Stomach (tissue), 9 donors: ENCODE results near the gene FOXN3. TPM values are rescaled to one million over a fixed set of nuclear protein-coding genes. Genes with fewer than 3 reads are reported as not detected.

Experiments used
- DNase-seq, 2 donors: peaks; one replicate each; pipeline versions ENCODE4 v3.0.0 to v3.0.0-alpha.2; 2013 to 2019
- H3K27ac ChIP-seq, 5 donors: fragments of 200-600 bp in 4 of 5; sonication (generic) in 4 of 5; one replicate each; pipeline ENCODE4 v1.5.1; 2013 to 2019; ENCODE audit warnings: mild to moderate bottlenecking in 1 of 5, moderate library complexity in 1 of 5
- H3K27me3 ChIP-seq, 3 donors: fragments of 200-600 bp; sonication (generic); one replicate each; pipeline ENCODE4 v1.5.1; 2017 to 2019; ENCODE audit warnings: mixed run types in 1 of 3
- H3K36me3 ChIP-seq, 4 donors: fragments of 200-600 bp; sonication (generic); 1 replicate in 3 of 4; 2 replicates in 1 of 4; pipeline ENCODE4 v1.5.1; 2016 to 2019
- H3K4me1 ChIP-seq, 4 donors: fragments of 200-600 bp; sonication (generic); one replicate each; pipeline ENCODE4 v1.5.1; 2016 to 2019
- H3K4me3 ChIP-seq, 4 donors: fragments of 200-600 bp; sonication (generic) in 3 of 4; one replicate each; pipeline ENCODE4 v1.5.1; 2016 to 2019; ENCODE audit warnings: mild to moderate bottlenecking in 1 of 4
- H3K9me3 ChIP-seq, 4 donors: fragments of 200-600 bp; sonication (generic); one replicate each; pipeline ENCODE4 v1.5.1; 2016 to 2019
- CTCF ChIP-seq, 7 experiments: fragments of 450-650 bp in 4 of 7; fragments of 200-600 bp in 3 of 7; sonication (generic) in 3 of 7; IDR thresholded peaks; one replicate each; pipeline ENCODE4 v1.5.1; 2016 to 2019; ENCODE audit warnings: antibody characterized with exemption in 7 of 7, control low read depth in 2 of 7, mild to moderate bottlenecking in 1 of 7
- EP300 ChIP-seq: sonication (generic); formaldehyde crosslinking; IDR thresholded peaks from one replicate; pipeline ENCODE4 v1.6.1; 2017; ENCODE audit warnings: antibody characterized with exemption
- POLR2A ChIP-seq, 4 donors: fragments of 450-650 bp; IDR thresholded peaks; one replicate each; pipeline ENCODE4 v1.6.1; 2016; ENCODE audit warnings: antibody characterized with exemption in 4 of 4, control low read depth in 2 of 4, mild to moderate bottlenecking in 1 of 4, moderate library complexity in 1 of 4
- POLR2AphosphoS5 ChIP-seq, 3 donors: sonication (generic); formaldehyde crosslinking; IDR thresholded peaks; one replicate each; pipeline ENCODE4 v1.6.1; 2016; ENCODE audit warnings: antibody characterized with exemption in 3 of 3
- WGBS, 5 donors: extraction: QIAGEN DNeasy Blood & Tissue Kit in 3 of 5; methylation state at CpG; one replicate each; pipeline versions ENCODE4 v1.1.5 to v1.1.7; 2013 to 2018; 5-methylcytosine and 5-hydroxymethylcytosine counted together
- intact Hi-C: fragments of 100-400 bp; cut with DNase I; formaldehyde crosslinking; loops from one replicate; pipeline ENCODE4 v1.15.1; 2023; ENCODE audit warnings: low total_unique reads
- polyA plus RNA-seq, 3 donors: library from polyadenylated mRNA; stranded (reverse); fragments of 200-250 nt; gene quantifications; one replicate each; pipeline ENCODE4 v1.2.3, GENCODE V29; 2013
- total RNA-seq, 5 donors: library from RNA; depleted of rRNA; stranded (reverse); fragments of >200 nt; gene quantifications; one replicate each; pipeline versions ENCODE4 v1.1.0 to v1.2.3, GENCODE V29; 2014 to 2016
- donor health status: healthy with polysubstance abuse.
- donor health status: Bipolar disorder and iron deficiency.
- donor health status: healthy.

The FOXN3 gene
- total and polyA plus RNA-seq, 8 donors, result 12.5 to 126 (median 56.6) TPM

- Histone ChIP-seq H3K27me3 (no peaks in the 10 kb centered on the region), H3K4me1 (peaks cover 22 to 66% (median 37%) of the 10 kb centered on the region in 4 donors), H3K27ac (peak overlapping the region; percentile 52 to 80 (median 73)), H3K9me3 (no peaks in the 10 kb centered on the region), H3K36me3 (no peaks in the 10 kb centered on the region), H3K4me3 (no peak overlapping the region)
- DNase-seq, result peak; percentile 77 to 84
- WGBS, 5 donors, result 36 to 62% (median 38%) methylated on average over 11 of the region's 11 CpGs
- TF ChIP-seq CTCF (IDR thresholded peaks at IDR 0.05) (peak in 1 of 7 experiments; percentile 10), POLR2A (IDR thresholded peaks at IDR 0.05) (no peak), EP300 (no peak), POLR2AphosphoS5 (IDR thresholded peaks at IDR 0.05) (peak in 2 of 3 donors; percentile 52 to 63)
- intact Hi-C loops, result no loop called here
Observed at GRCh38 chr14:89422181-89422951, 5.3 kb upstream of the FOXN3 start.

- WGBS, 5 donors, result 27 to 54% (median 46%) methylated on average over 3 of the region's 3 CpGs
- Histone ChIP-seq H3K9me3 (no peaks in the 10 kb centered on the region), H3K27ac (peak overlapping the region in 1 of 5 donors; percentile 94), H3K4me3 (no peak overlapping the region), H3K27me3 (no peaks in the 10 kb centered on the region), H3K36me3 (no peaks in the 10 kb centered on the region), H3K4me1 (peaks cover 22 to 66% (median 35%) of the 10 kb centered on the region in 4 donors)
- intact Hi-C loops, result no loop called here
- no peak for DNase-seq
- TF ChIP-seq POLR2A (IDR thresholded peaks at IDR 0.05), result no peak
- no peak for TF ChIP-seq EP300
- no peak for TF ChIP-seq CTCF (IDR thresholded peaks at IDR 0.05)
- TF ChIP-seq POLR2AphosphoS5 (IDR thresholded peaks at IDR 0.05), result no peak
Observed at GRCh38 chr14:89420502-89420901, 3.5 kb upstream of the FOXN3 start.

- Histone ChIP-seq H3K27me3 (no peaks in the 10 kb centered on the region), H3K36me3 (no peaks in the 10 kb centered on the region), H3K27ac (peak overlapping the region in 1 of 5 donors; percentile 94), H3K4me1 (peaks cover 26 to 69% (median 38%) of the 10 kb centered on the region in 4 donors), H3K4me3 (no peak overlapping the region), H3K9me3 (no peaks in the 10 kb centered on the region)
- DNase-seq, result no peak
- TF ChIP-seq POLR2AphosphoS5 (IDR thresholded peaks at IDR 0.05), result no peak
- no peak for TF ChIP-seq CTCF (IDR thresholded peaks at IDR 0.05)
- TF ChIP-seq POLR2A (IDR thresholded peaks at IDR 0.05), result no peak
- no peak for TF ChIP-seq EP300
- WGBS, 5 donors, result 94 to 96% (median 95%) methylated on average over 6 of the region's 6 CpGs
- intact Hi-C loops, result no loop called here
Observed at GRCh38 chr14:89419973-89420482, 3.0 kb upstream of the FOXN3 start.

GRCh38 chr14:89418976-89419375 lies 1.9 kb upstream of the FOXN3 start:
- Histone ChIP-seq H3K4me3 (no peak overlapping the region), H3K9me3 (no peaks in the 10 kb centered on the region), H3K36me3 (no peaks in the 10 kb centered on the region), H3K4me1 (peaks cover 28 to 73% (median 47%) of the 10 kb centered on the region in 4 donors), H3K27me3 (no peaks in the 10 kb centered on the region), H3K27ac (peak overlapping the region in 3 of 5 donors; percentile 94 to 99 (median 94))
- DNase-seq, result no peak
- TF ChIP-seq POLR2A (IDR thresholded peaks at IDR 0.05), result no peak
- no peak for TF ChIP-seq CTCF (IDR thresholded peaks at IDR 0.05)
- no peak for TF ChIP-seq EP300
- no peak for TF ChIP-seq POLR2AphosphoS5 (IDR thresholded peaks at IDR 0.05)
- 72 to 90% (median 82%) methylated on average over 2 of the region's 2 CpGs for WGBS, 5 donors
- intact Hi-C loops, result no loop called here
